ENCODE measurements around the gene ZNF324B. TPM values are rescaled to one million over a fixed set of nuclear protein-coding genes. Genes with fewer than 3 reads are reported as not detected.
"Not testable (repeated sequence)": the region's sequence is repeated elsewhere in the genome, so short reads cannot be mapped to it uniquely, and the experiment has no call there.

Gene ZNF324B
- total RNA-seq, 1 donor from 2014 or later = 11.5 TPM

DNA sequence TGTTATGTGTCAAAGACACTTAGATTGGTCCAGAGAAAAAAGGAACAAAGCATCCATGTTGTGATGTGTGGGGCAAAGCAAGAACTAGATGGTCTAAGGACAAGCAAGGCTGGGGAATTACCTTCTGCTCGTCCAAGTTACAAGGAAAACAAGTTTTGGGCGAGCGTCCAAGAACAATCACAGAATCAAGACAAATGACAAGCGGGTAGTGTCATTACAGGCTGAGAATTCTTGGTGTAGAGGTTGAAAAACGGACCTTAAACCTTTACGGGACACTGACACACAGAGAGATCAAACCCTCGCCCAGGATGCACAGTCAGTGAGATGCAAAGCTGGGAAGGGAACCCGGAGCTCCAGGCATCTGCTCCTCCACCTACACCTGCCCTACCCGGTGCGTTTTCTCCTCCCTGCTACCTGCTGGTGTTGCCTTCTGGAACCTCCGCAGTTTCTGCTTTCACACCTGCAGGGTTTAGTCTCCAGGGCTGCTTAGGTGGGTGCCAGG lies 515 bp upstream of the ZNF324B start:
- intact Hi-C loops (cut with micrococcal nuclease) = loop anchor here (1.0 kb wide), 7 partner anchors 11 to 146 kb away; partner anchors contain the start of genes ERVK3-1, ZBTB45, ZNF132 and ZNF446

DNA sequence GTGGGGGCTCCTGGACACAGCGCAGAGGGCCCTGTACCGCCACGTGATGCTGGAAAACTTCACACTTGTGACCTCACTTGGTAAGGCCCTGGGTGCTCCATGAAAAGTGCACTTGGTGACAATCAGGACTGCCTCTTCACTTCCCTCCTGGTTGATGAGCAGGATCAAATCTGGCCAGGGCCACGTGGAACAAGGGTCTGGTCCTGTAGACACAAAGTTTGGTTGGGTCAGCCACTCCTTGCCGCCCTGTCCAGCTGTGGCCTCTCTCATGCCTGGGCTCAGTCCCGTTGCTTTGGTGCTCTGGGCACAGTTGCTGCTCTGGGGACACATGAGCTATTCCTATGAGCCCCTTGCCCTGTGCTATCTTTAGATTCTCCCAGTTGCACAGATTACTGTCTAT lies 2.3 kb downstream of the ZNF324B start:
- intact Hi-C loops (cut with micrococcal nuclease) = no loop called here

DNA sequence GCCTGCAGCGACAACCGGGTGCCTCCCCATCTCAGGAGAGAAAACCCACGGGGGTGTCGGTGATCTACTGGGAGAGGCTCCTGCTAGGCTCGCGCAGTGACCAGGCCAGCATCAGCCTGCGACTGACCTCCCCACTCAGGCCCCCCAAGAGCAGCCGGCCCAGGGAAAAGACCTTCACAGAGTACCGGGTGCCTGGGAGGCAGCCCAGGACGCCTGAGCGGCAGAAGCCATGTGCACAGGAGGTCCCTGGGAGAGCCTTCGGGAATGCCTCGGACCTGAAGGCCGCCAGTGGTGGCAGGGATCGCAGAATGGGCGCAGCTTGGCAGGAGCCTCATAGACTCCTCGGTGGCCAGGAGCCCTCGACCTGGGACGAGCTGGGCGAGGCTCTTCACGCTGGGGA lies 3.9 kb downstream of the ZNF324B start:
- intact Hi-C loops (cut with micrococcal nuclease) = no loop called here

DNA sequence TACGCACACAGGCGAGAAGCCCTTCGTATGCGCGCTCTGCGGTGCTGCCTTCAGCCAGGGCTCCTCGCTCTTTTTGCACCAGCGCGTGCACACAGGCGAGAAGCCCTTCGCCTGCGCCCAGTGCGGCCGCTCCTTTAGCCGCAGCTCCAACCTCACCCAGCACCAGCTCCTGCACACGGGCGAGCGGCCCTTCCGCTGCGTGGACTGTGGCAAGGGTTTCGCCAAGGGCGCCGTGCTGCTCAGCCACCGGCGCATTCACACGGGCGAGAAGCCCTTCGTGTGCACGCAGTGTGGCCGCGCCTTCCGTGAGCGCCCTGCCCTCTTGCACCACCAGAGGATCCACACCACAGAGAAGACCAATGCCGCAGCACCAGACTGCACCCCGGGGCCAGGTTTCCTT lies 4.7 kb downstream of the ZNF324B start:
- intact Hi-C loops (cut with micrococcal nuclease) = no loop called here

DNA sequence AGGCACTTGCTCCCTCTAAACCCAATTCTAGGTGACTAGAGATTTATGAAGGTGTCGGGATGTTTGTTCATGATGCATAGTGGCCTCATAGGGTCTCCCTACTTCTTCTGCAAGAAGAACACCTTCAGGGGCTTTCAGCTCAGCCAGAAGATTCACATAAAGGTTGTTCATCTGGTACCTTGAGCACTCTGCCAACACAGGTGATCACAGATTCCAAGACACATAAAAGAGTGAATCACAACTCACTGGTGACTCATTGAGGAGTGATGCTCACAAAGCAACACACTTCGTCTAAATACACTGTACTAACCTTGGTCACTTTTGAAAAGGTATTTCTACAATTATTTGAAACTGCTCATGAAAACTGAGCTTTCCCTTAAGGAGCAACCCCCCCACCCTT lies 8.6 kb downstream of the ZNF324B start:
- intact Hi-C loops (cut with micrococcal nuclease) = no loop called here

DNA sequence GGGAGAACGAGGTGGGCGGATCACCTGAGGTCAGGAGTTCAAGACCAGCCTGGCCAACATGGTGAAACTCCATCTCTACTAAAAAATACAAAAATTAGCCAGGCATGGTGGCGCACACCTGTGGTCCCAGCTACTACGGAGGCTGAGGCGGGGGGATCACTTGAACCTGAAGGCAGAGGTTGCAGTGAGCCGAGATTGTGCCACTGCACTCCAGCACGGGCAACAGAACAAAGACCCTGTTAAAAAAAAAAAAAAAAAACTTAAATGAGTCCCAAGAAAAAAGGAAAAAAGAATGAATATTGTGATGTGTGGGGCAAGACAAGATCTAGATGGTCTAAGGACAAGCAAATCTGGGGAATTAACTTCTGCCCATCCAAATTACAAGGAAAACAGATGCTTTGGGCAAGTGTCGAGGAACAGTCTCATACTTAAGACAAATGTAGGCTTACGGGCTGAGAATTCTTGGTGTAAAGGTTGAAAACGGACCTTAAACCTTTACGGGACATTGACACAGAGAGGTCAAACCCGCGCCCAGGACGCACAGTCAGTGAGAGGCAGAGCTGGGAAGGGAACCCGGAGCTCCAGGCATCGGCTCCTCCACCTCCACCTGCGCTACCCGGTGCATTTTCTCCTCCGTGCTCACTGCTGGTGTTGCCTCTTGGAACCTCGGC lies 14.8 kb downstream of the ZNF324B start:
- intact Hi-C loops (cut with micrococcal nuclease) = loop anchor here (1.0 kb wide), 2 partner anchors 15 to 79 kb away; partner anchors contain the start of genes RPS5 and ZNF324B

DNA sequence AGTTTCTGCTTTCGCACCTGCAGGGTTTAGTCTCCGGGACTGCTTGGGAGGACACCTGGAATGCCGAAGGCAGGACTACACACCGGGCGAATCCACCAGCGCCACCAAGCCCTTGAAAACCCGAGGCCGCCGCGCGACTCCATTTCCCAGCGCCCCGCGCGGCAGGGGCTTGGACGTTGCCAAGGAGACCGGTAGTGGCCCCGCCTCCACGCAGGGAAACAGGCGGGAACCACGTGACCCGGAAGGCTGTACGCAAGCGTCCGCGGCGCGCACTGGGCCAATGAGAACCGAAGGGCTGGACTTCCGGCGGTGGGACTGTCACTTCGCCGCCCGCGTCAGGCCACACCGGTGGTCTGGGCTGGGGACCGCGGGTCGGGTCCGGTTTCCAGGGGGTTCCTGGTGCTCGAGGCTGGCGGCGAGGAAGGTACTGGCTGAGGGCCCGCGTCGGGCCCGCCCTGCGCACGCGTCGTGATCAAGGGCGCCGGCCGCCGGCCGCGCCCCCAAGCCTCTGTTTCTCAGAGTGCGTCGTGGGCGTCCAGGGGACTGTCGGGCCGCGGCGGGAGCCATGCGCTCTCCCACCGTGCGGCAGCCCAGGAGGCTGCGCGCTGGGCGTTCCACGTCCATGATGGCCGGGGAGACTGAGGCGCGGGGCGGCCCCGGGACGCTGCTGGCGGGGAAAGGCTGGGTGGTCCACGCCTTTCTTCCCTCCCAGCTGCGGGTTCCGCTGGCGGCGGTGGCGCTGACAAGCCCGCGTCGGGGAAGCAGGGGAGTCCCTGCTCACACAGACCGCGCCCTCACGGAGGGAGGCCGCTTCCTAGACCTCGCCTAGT lies 15.6 kb downstream of the ZNF324B start, which contains the start of gene ZNF324:
TSS of gene ZNF324 (plus strand) at position 321 of the 830 bp plus-strand sequence. CDS start 2,106 bp downstream, outside the sequence.
- intact Hi-C loops (cut with micrococcal nuclease) = loop anchor here (1.0 kb wide), 6 partner anchors 8 to 106 kb away; partner anchors contain the start of genes MZF1, RPS5, ZNF132 and ZNF324B

DNA sequence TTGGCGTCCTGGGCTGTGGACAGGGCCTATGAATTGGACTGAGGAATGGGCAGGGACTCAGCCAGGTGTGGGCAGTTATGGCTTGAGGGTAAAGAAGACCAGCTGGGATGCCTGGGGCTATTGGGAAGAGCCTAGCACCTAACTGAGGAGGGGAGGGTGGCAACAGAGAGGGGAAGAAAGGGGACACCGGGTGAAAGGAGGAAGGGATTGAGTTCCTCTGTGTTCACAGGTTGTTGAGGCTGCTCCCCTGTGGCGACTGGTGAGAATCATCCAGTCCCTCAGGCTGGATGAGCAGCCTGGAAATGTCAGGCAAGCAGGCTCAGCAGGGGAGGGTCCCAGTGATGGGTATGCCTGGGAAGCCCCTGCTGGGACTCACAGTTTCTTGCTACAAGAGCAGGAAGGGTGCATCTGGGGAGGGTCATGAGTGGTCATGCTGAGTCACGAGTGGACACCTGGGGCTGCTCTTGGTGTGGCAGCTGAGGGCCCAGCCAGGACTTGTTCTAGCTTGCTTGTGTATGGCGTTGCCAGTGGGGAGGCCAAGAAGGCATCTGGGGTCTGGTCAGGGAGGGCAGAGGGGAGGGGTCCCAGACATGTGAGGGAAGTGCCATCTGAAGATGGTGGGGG lies 16.9 kb downstream of the ZNF324B start:
- intact Hi-C loops (cut with micrococcal nuclease) = no loop called here

DNA sequence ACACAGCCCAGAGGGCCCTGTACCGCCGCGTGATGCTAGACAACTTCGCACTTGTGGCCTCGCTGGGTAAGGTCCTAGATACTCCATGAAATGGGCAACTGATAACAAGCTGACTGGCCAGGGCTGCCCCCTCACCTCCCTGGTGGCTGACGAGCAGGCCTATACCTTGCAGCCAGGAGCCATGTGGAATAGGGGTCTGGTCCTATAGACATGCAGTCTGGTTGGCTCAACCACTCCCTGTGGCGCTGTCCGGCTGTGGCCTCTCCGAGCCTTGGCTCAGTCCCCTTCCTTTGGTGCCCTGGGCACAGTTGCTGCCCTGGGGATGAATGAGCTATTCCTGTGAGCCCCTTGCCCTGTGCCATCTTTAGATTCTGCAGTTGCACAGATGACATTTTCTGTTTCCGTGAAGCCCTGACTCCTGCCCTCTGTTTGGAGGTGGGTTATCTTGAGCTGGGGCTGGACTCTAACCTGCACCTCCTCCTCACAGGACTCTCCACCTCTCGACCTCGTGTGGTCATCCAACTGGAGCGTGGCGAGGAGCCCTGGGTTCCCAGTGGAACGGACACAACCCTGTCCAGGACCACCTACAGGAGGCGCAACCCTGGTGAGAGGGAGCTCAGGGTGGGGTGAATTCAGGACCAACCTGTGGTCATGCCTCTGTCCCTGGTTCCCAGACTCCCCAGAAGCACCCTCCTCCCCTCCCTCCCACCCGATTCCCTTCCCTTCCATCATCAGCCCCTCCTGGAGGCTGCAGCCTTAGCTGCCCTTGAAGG lies 18.0 kb downstream of the ZNF324B start:
- intact Hi-C loops (cut with micrococcal nuclease) = no loop called here

DNA sequence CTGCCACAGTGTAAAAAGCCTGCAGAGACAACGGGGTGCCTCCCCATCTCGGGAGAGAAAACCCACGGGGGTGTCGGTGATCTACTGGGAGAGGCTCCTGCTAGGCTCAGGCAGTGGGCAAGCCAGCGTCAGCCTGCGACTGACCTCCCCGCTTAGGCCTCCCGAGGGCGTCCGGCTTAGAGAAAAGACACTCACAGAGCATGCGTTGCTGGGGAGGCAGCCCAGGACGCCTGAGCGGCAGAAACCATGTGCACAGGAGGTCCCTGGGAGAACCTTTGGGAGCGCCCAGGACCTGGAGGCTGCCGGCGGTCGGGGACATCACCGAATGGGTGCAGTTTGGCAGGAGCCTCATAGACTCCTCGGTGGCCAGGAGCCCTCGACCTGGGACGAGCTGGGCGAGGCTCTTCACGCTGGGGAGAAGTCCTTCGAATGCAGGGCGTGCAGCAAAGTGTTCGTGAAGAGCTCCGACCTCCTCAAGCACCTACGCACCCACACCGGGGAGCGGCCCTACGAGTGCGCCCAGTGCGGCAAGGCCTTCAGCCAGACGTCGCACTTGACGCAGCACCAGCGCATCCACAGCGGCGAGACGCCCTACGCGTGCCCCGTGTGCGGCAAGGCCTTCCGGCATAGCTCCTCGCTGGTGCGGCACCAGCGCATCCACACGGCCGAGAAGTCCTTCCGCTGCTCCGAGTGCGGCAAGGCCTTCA lies 19.6 kb downstream of the ZNF324B start:
- intact Hi-C loops (cut with micrococcal nuclease) = not testable (repeated sequence)

DNA sequence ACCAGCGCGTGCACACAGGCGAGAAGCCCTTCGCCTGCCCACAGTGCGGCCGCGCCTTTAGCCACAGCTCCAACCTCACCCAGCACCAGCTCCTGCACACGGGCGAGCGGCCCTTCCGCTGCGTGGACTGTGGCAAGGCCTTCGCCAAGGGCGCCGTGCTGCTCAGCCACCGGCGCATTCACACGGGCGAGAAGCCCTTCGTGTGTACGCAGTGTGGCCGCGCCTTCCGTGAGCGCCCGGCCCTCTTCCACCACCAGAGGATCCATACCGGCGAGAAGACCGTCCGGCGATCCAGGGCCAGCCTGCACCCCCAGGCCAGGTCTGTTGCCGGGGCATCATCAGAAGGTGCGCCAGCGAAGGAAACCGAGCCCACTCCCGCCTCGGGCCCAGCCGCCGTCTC lies 20.3 kb downstream of the ZNF324B start:
- intact Hi-C loops (cut with micrococcal nuclease) = no loop called here

DNA sequence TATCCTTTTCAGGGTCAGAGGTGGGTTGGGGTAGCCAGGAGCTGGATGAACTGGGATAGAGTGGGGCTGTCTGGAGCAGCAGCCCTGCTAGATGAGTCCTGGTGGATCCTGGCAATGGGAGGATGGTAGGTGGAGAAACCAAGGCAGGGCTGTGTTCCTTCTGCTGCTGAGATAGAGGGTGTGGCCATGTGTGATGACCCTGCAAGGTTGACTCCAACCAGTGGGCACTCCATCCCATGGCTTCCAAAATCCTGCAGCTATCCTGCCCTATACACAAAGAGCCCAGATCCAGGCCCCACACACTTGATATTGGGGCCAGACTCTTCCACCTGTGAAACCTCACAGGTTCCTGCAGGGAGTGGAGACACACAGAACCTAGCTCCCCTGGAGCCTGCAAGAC lies 22.4 kb downstream of the ZNF324B start:
- intact Hi-C loops (cut with micrococcal nuclease) = loop anchor here (2.0 kb wide), 3 partner anchors 33 to 73 kb away; partner anchors contain the start of genes ZNF132 and ZNF584

DNA sequence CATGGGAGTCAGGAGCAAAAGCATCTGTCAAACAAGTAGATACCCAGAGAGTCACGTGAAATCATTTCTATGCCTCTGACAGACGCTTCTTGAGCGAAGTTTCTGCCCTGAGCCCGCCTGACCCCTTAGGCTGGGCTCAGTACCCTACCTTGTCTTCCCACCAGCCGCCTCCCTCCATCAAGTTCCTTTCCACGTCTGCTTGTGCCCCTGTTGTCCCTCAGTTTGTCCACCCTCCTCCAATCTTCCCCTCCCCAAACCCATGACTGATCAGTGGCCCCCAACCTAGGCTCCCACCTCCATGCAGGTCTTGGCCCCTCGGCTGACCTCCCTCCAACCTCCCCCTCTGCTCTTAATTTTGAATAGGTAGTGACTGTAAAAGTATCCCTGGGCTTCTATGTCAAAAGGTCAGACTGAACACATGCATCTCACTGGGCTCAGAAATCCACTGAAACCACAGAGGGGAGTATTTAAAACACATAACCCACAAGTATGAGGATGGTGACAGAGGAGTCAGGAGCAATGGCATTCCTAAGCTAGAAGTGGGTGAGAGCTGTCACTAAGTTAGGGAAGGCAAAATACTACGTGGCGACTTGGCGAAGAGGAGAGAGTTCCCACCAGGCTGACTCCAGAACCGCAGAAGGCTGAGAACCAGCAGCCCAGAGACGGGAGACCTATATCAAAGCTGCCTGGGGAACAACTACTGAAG lies 23.0 kb downstream of the ZNF324B start:
- intact Hi-C loops (cut with micrococcal nuclease) = loop anchor here (2.0 kb wide), 3 partner anchors 34 to 74 kb away; partner anchors contain the start of genes ZNF132 and ZNF584

DNA sequence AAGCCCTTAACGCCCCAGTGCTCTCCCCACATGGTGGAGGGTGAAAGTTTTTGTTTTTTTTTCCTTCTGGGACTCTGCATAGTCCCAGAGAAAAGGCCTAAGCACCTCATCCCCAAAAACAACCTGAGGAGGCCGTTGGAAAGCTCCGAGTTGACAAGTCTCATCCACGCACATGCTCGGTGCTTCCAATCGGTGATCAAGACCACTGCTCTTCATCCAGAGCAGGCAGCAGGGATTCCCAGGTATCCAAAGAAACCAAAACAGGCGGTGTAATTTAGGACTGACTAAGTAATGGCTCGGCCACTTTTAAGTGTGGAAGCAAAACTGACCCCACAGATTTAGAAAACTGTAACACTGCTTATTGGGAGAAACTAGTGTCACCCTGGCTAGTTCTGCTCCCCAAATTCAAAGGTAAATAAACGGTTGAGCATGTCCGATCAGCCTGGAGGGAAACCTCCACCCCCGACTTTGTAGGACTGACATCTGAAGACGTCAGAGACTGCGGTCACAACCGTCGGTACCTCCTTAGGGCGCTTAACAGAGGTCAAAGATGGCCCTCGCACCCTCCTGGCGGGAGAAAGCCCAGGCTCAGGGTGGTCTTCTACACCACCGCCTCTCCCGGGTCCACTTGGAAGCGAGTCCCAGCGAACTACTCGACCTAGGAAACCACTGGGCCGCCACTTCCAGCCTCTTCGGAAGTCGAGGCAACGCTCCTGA lies 23.7 kb downstream of the ZNF324B start:
- intact Hi-C loops (cut with micrococcal nuclease) = loop anchor here (1.0 to 5.0 kb wide), 5 partner anchors 8 to 148 kb away; partner anchors contain the start of genes ZNF132, ZNF324, ZNF584 and ZSCAN22

DNA sequence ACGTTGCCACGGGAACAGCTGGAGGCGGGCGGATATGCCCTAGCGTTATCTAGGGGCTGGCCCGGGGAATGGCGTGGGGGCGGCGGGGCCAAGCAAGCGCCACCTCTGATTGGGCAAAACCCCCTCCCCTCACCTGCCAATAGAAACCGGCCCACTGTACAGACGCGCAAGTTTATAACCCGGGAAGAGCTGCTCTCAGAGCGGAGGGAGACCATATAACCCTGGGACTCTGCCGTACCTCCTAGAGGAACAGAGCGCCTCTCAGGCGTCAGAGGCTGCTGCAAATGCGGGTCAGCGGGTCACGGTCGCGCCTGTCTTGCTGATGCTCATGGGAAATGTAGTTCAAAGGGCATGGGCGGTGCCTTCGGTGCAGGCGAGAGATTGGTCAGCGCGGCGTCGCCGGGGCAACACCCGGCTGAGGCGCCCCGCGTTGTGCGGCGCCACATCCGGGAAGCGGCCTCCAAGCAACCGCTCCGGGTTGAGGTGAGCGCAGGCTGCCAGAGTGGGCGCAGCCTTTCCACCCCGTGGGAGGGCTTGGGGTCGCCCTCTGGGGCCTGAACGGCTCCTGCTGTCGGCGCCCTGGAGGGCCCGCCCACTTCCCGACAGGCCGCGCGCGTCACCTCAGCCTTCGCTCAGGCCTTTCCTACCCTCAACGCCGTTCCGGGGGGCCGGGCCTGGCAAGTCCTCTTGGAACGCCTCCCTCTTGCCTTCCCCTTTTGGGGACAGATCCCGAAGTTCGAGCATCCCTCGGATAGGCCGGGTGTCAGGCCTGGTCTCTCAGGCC lies 24.5 kb downstream of the ZNF324B start, which contains the start of gene ZNF446:
TSS of gene ZNF446 (plus strand) at position 639 of the 784 bp plus-strand sequence. CDS start 867 bp downstream, outside the sequence.
- intact Hi-C loops (cut with micrococcal nuclease) = loop anchor here (1.0 to 5.0 kb wide), 8 partner anchors 9 to 149 kb away; partner anchors contain the start of genes ZBTB45, ZNF132, ZNF324 and ZNF324B

DNA sequence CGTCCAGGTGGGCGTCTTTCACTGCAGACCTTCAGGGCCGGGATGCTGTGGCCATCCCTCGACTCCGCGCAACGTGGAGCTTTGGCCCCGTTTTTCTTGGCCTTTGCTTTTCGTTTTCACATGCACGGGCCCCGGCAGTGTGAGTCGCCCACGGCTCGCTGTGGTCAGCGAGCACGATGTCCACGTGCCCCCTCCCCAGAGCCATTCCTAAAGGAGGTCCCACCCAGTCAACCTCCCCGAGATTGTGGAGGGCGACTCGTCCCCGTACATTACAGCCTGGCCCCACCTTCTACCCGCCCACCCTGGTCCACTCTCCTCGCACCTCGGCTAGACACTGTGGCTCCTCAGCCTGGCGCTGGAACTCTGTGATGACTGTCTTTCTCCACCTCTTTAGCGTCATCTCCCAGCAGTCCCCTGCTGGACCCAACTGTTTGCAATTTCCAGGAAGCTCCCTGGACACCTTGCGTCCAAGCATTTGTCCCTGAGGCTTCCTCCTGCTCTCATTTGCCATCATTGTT lies 25.1 kb downstream of the ZNF324B start:
- intact Hi-C loops (cut with micrococcal nuclease) = loop anchor here (1.0 to 5.0 kb wide), 4 partner anchors 23 to 149 kb away; partner anchors contain the start of genes ZBTB45, ZNF324B and ZSCAN22

DNA sequence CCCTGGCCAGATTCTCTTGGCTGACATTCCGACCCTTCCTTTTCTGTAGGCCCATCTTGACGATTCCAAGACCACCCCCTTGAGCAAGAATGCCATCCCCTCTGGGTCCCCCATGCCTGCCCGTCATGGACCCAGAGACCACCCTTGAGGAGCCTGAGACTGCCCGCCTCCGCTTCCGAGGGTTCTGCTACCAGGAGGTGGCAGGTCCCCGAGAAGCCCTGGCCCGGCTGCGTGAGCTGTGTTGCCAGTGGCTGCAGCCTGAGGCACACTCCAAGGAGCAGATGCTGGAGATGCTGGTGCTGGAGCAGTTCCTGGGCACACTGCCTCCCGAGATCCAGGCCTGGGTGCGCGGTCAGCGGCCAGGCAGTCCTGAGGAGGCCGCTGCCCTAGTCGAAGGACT lies 25.7 kb downstream of the ZNF324B start:
- intact Hi-C loops (cut with micrococcal nuclease) = loop anchor here (5.0 kb wide), 1 partner anchor 150 kb away; the partner anchor contains the start of gene ZSCAN22

Data from T-helper 2 cell treated with Interferon-gamma antibody and Interleukin-4, amounts not matched to agents 100 ng/mL and 5 ng/mL, for 36 hours (primary cell).